Panc1 (cell line): ENCODE data around the gene MAML3.

ENCODE experiments used
- POLR2AphosphoS5 ChIP-seq: IDR thresholded peaks from 2 replicates; pipeline ENCODE4 v1.6.1; 2012; ENCODE audit warnings: mild to moderate bottlenecking, low read depth, low read length, moderate library complexity
- TF ChIP-seq, protein P1 (sequence below): fragments of 450-650 bp; IDR thresholded peaks from 2 replicates; pipeline ENCODE4 v1.5.1; 2017; ENCODE audit warnings: mild to moderate bottlenecking
- TF ChIP-seq, protein P2 (sequence below), 2 experiments: IDR thresholded peaks; 2 replicates each; pipeline ENCODE4 v1.6.1; 2011 to 2012; ENCODE audit warnings: low read depth in 2 of 2, control low read depth in 1 of 2, low read length in 1 of 2, mild to moderate bottlenecking in 1 of 2, moderate library complexity in 1 of 2; ENCODE audit not compliant: insufficient read depth in 1 of 2

DNA sequence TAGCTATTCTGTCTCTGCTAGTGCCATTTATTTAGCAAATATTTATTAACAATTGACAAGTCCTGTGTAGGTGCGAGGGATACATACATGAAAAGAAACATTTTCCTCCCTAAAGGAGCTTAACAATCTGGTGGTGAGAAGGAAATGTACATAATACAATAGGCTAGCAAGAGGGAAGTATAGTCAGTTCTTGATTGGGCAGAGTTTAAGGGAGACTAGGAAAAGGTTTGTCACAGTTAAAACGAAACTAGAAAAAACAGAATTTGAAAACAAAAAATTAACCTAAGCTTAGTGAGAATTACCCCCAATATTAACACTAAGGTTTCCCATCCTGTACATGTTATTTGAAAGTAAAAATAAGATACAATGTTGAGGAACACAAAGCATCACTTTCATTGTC, 8.6 kb upstream of the MAML3 start:
- TF ChIP-seq, protein P1, sequence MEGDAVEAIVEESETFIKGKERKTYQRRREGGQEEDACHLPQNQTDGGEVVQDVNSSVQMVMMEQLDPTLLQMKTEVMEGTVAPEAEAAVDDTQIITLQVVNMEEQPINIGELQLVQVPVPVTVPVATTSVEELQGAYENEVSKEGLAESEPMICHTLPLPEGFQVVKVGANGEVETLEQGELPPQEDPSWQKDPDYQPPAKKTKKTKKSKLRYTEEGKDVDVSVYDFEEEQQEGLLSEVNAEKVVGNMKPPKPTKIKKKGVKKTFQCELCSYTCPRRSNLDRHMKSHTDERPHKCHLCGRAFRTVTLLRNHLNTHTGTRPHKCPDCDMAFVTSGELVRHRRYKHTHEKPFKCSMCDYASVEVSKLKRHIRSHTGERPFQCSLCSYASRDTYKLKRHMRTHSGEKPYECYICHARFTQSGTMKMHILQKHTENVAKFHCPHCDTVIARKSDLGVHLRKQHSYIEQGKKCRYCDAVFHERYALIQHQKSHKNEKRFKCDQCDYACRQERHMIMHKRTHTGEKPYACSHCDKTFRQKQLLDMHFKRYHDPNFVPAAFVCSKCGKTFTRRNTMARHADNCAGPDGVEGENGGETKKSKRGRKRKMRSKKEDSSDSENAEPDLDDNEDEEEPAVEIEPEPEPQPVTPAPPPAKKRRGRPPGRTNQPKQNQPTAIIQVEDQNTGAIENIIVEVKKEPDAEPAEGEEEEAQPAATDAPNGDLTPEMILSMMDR: no peak
- no peak for TF ChIP-seq POLR2AphosphoS5
- TF ChIP-seq, protein P2, sequence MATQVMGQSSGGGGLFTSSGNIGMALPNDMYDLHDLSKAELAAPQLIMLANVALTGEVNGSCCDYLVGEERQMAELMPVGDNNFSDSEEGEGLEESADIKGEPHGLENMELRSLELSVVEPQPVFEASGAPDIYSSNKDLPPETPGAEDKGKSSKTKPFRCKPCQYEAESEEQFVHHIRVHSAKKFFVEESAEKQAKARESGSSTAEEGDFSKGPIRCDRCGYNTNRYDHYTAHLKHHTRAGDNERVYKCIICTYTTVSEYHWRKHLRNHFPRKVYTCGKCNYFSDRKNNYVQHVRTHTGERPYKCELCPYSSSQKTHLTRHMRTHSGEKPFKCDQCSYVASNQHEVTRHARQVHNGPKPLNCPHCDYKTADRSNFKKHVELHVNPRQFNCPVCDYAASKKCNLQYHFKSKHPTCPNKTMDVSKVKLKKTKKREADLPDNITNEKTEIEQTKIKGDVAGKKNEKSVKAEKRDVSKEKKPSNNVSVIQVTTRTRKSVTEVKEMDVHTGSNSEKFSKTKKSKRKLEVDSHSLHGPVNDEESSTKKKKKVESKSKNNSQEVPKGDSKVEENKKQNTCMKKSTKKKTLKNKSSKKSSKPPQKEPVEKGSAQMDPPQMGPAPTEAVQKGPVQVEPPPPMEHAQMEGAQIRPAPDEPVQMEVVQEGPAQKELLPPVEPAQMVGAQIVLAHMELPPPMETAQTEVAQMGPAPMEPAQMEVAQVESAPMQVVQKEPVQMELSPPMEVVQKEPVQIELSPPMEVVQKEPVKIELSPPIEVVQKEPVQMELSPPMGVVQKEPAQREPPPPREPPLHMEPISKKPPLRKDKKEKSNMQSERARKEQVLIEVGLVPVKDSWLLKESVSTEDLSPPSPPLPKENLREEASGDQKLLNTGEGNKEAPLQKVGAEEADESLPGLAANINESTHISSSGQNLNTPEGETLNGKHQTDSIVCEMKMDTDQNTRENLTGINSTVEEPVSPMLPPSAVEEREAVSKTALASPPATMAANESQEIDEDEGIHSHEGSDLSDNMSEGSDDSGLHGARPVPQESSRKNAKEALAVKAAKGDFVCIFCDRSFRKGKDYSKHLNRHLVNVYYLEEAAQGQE (IDR thresholded peaks at IDR 0.05; ENCODE audit: insufficient read depth in 1 of 2, low read depth in 2 of 2, low read length in 1 of 2): no peak
